Prostate gland (tissue), 2 donors: Measurements from ENCODE around the gene SPRR4. TPM values are rescaled to one million over a fixed set of nuclear protein-coding genes. Genes with fewer than 3 reads are reported as not detected.

Experiments
- DNase-seq: peaks from one replicate; pipeline ENCODE4 v3.0.0-alpha.2; 2019; ENCODE audit warnings: low spot score
- H3K27ac ChIP-seq, 2 donors: fragments of 200-600 bp; sonication (generic); 2 replicates each; pipeline ENCODE4 v1.5.1; 2017 to 2019
- H3K27me3 ChIP-seq: fragments of 200-600 bp; sonication (generic); replicated peaks from 2 replicates; pipeline ENCODE4 v1.5.1; 2019; ENCODE audit not compliant: insufficient read depth
- H3K36me3 ChIP-seq, 2 donors: fragments of 200-600 bp; sonication (generic); 1 replicate in 1 of 2; 2 replicates in 1 of 2; pipeline versions ENCODE4 v1.5.1 to v1.8.1; 2017 to 2019
- H3K4me1 ChIP-seq: fragments of 200-600 bp; sonication (generic); replicated peaks from 2 replicates; pipeline ENCODE4 v1.5.1; 2019
- H3K4me3 ChIP-seq, 2 donors: fragments of 200-600 bp; sonication (generic); 2 replicates each; pipeline ENCODE4 v1.5.1; 2017 to 2019
- H3K9me3 ChIP-seq: fragments of 200-600 bp; sonication (generic); 2 replicates; pipeline ENCODE4 v1.5.1; 2017
- CTCF ChIP-seq, 4 experiments: fragments of 200-600 bp in 2 of 4; fragments of 450-650 bp in 2 of 4; sonication (generic) in 2 of 4; IDR thresholded peaks; 1 replicate in 3 of 4; 2 replicates in 1 of 4; pipeline ENCODE4 v1.5.1; 2016 to 2019; ENCODE audit warnings: antibody characterized with exemption in 4 of 4, mild to moderate bottlenecking in 2 of 4, moderate library complexity in 2 of 4
- POLR2A ChIP-seq: fragments of 450-650 bp; IDR thresholded peaks from one replicate; pipeline ENCODE4 v1.6.1; 2016; ENCODE audit warnings: antibody characterized with exemption, mild to moderate bottlenecking
- POLR2AphosphoS5 ChIP-seq: sonication (generic); formaldehyde crosslinking; IDR thresholded peaks from one replicate; pipeline ENCODE4 v1.6.1; 2017; ENCODE audit warnings: antibody characterized with exemption
- WGBS: methylation state at CpG from one replicate; pipeline ENCODE4 v1.1.5; 2018; 5-methylcytosine and 5-hydroxymethylcytosine counted together
- intact Hi-C: fragments of 100-400 bp; cut with DNase I; formaldehyde crosslinking; loops from one replicate; pipeline ENCODE4 v1.14.2; 2022
- total RNA-seq, 2 donors: library from RNA; depleted of rRNA; stranded (reverse); fragments of >200 nt; gene quantifications; one replicate each; pipeline ENCODE4 v1.1.0, GENCODE V29; 2016

The SPRR4 gene
- total RNA-seq, 2 donors from 2014 or later, result not detected

GRCh38 chr1:152959273-152959672 is 11.2 kb upstream of the SPRR4 start:
- no peak for TF ChIP-seq CTCF (IDR thresholded peaks at IDR 0.05)
- TF ChIP-seq POLR2AphosphoS5, result no peak
- no peak for TF ChIP-seq POLR2A
- intact Hi-C loops, result no loop called here
- no peak overlapping the region for H3K27ac ChIP-seq
- H3K4me3 ChIP-seq, result no peak overlapping the region
- WGBS, result 88% methylated on average over 3 of the region's 3 CpGs
- H3K36me3 ChIP-seq, result no peaks in the 10 kb centered on the region
- H3K4me1 ChIP-seq, result no peaks in the 10 kb centered on the region
- no peaks in the 10 kb centered on the region for H3K27me3 ChIP-seq
- H3K9me3 ChIP-seq, result no peaks in the 10 kb centered on the region
- DNase-seq, result no peak

GRCh38 chr1:152959801-152960451 is 10.5 kb upstream of the SPRR4 start:
- Histone ChIP-seq H3K36me3 (no peaks in the 10 kb centered on the region), H3K9me3 (no peaks in the 10 kb centered on the region), H3K27me3 (no peaks in the 10 kb centered on the region), H3K4me1 (no peaks in the 10 kb centered on the region), H3K27ac (no peak overlapping the region), H3K4me3 (no peak overlapping the region)
- intact Hi-C loops, result no loop called here
- TF ChIP-seq CTCF (IDR thresholded peaks at IDR 0.05), result no peak
- TF ChIP-seq POLR2A, result no peak
- no peak for TF ChIP-seq POLR2AphosphoS5
- DNase-seq, result no peak
- WGBS, result 94% methylated on average over 10 of the region's 10 CpGs

- intact Hi-C loops, result no loop called here
- TF ChIP-seq CTCF (IDR thresholded peaks at IDR 0.05) (no peak), POLR2A (no peak), POLR2AphosphoS5 (no peak)
- DNase-seq, result no peak
- no peaks in the 10 kb centered on the region for H3K4me1 ChIP-seq
- no peak overlapping the region for H3K27ac ChIP-seq
- no peaks in the 10 kb centered on the region for H3K27me3 ChIP-seq
- WGBS, result 60% methylated on average over 10 of the region's 10 CpGs
- no peaks in the 10 kb centered on the region for H3K36me3 ChIP-seq
- no peak overlapping the region for H3K4me3 ChIP-seq
- H3K9me3 ChIP-seq, result no peaks in the 10 kb centered on the region
Observed at GRCh38 chr1:152960452-152961044, 9.9 kb upstream of the SPRR4 start.

- H3K9me3 ChIP-seq, result no peaks in the 10 kb centered on the region
- no peak for DNase-seq
- H3K27me3 ChIP-seq, result no peaks in the 10 kb centered on the region
- no peak overlapping the region for H3K4me3 ChIP-seq
- WGBS, result 81% methylated on average over 7 of the region's 7 CpGs
- H3K4me1 ChIP-seq, result no peaks in the 10 kb centered on the region
- intact Hi-C loops, result no loop called here
- no peaks in the 10 kb centered on the region for H3K36me3 ChIP-seq
- H3K27ac ChIP-seq, result no peak overlapping the region
- TF ChIP-seq CTCF (IDR thresholded peaks at IDR 0.05), result no peak
- TF ChIP-seq POLR2AphosphoS5, result no peak
- no peak for TF ChIP-seq POLR2A
Observed at GRCh38 chr1:152961226-152961891, 9.1 kb upstream of the SPRR4 start.
